GM12865 (cell line): ENCODE measurements around the gene BTBD16.

Experiments used
- DNase-seq: peaks from one replicate; pipeline ENCODE4 v3.0.0; 2010; ENCODE audit warnings: low read depth
- H3K4me3 ChIP-seq: 2 replicates; pipeline ENCODE4 v1.5.1; 2011; ENCODE audit warnings: mild to moderate bottlenecking, low read depth, low read length, control low read depth
- TF ChIP-seq, protein P1 (sequence below): IDR thresholded peaks from 2 replicates; pipeline ENCODE4 v1.5.1; 2011; ENCODE audit warnings: low read length, control low read depth, low read depth, inconsistent platforms; ENCODE audit not compliant: insufficient read depth; ENCODE audit errors: missing control alignments

Gene BTBD16

DNA sequence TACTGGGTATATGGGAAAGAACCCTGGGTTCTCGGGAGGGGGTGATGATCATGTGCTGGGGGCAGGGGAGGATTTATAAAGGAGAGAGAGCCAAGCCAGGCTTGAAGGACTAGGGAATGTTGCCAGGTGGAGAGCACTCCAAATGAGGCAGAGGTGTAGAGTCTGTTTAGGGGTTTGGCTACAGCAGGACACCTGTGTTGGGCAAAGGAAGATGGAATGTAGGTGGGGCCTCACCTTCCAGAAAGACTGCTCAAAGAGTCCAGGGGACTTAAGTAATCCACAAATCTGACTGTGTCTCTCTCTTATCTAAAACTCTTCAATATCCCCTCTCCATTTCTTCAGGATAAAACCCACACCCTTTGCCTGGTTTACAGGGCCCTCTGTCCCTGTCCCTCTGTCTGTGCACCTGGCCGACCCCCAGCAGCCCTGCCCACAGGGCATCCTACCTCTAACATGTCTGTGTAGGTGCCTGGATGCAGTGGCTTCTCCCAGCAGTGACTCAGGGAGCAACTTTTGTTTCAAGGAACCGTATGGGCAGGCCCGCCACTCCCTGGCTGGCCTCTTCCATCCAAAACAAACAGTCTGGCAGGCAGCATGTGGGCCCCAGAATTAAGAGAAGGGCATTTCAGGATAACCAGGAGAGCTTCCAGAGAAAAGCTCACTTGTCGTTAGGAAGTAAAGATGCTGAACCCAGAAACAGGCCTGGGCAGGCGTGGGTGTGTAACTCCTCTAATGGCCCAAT, 92.8 kb downstream of the BTBD16 start:
- no peak for DNase-seq
- TF ChIP-seq, protein P1, sequence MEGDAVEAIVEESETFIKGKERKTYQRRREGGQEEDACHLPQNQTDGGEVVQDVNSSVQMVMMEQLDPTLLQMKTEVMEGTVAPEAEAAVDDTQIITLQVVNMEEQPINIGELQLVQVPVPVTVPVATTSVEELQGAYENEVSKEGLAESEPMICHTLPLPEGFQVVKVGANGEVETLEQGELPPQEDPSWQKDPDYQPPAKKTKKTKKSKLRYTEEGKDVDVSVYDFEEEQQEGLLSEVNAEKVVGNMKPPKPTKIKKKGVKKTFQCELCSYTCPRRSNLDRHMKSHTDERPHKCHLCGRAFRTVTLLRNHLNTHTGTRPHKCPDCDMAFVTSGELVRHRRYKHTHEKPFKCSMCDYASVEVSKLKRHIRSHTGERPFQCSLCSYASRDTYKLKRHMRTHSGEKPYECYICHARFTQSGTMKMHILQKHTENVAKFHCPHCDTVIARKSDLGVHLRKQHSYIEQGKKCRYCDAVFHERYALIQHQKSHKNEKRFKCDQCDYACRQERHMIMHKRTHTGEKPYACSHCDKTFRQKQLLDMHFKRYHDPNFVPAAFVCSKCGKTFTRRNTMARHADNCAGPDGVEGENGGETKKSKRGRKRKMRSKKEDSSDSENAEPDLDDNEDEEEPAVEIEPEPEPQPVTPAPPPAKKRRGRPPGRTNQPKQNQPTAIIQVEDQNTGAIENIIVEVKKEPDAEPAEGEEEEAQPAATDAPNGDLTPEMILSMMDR = no peak
- H3K4me3 ChIP-seq = no peak overlapping the region

DNA sequence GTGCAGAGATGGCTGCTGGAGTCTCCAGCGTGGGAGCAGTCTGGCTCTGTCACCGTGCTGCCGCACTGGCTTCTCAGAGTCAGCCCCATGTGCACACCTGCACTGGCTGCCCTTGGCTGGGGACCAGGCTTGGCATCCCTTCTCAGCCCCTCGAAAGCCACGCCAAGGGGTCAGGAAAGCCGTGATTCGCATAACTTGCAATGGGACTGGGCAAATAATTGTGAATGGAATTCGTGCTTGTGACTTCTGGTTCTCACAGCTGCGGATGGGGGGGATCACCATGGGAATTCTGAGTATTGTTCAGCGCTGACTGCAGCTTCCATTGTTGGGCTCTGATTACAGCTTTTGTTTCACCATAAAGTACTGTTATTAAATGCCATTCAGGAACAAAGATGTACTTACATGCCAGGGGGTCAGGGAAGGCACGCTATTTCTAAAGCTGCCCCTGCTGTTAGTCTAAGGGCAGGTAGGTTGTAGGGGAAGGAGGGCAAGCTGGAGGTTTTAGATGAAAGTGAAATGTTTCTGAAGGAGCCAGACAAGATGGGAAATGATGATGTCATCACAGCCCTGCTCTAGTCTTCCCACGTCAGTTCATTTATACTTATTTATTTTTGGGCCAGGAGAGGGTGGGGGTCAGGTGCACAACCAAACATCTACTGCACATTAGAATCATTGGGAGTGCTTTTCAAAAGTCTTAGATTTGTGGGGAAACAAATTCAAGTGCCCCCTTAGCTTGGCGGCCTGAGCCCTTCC, 97.6 kb downstream of the BTBD16 start:
- H3K4me3 ChIP-seq = no peak overlapping the region
- DNase-seq = no peak
- TF ChIP-seq, protein P1 = no peak

DNA sequence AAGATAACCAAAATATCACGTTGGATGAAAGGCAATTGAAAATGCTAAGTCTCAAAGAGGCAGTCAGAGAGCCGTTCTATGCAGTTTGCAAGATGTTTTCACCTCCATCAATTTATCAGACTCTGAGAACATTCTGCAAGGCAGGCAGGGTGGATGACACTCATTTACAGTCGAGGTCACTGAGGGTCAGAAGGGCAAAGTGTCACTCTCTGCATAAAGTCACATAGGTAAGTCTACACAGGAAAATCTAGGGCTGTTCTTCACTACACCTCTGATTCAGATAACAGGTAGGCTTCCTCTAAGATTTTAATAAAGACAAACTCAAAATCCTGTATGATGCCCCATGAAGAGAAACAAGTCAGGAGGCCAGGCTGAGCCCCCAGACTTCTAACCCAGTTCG, 102.0 kb downstream of the BTBD16 start:
- no peak overlapping the region for H3K4me3 ChIP-seq
- TF ChIP-seq, protein P1 = no peak
- DNase-seq = no peak

DNA sequence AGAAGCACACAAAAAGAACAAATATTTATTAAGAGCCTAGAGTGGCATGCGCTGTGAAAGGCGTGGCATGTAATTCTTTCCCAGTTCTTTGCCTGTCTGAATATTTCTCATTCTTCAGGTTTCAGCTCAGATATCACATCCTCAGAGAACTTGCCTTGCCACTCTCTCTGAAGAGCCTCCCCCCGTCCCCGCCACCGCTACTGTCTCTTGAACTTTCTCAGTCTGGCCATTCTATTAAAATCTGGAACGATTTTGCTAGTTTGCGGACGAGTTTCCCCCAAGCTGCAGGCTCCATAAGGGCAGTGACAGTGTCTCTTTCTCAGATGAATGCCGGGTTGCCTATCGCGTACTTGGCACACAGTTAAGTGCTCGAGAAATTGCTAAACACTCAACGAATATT, 102.6 kb downstream of the BTBD16 start:
- TF ChIP-seq, protein P1 = no peak
- peak overlapping the region; percentile 2 for H3K4me3 ChIP-seq
- no peak for DNase-seq

DNA sequence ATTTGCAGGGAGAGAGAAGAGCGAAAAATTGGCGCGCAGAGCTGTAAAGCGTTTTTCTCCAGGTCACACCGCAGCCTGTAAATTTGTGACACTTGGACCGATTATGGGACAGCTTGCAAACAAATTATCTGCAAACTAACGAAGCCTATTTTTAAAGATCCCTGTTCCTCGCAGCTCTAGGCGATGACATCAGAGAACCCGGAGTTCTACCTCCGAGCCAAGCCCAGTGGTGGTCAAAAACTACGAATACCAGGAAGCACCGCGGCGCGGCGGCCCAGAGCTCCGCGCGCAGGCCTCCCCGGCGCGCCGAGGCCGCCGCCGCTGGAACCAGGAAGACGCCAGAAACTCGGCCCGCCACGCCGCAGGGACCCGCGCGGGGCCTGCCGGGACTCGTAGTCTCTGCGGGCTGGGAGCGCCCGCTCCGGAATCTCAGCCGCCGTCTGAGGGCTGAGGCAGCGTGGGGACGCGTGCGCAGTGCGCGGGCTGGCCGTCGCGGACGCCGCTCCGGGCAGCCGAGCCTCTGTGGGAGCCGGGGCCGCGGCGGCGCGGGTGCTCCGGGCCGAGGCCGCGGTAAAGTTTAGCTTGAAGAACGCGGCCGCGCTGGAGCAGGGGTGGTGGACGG, 103.3 kb downstream of the BTBD16 start, which contains the start of gene PLEKHA1:
Gene PLEKHA1 (plus strand): TSS at position 472 of the 622 bp plus-strand sequence. CDS start 18,493 bp downstream, outside the sequence.
- H3K4me3 ChIP-seq = peak within 1 kb of the TSS; percentile 37
- peak; percentile 93 for DNase-seq
- TF ChIP-seq, protein P1 = no peak

DNA sequence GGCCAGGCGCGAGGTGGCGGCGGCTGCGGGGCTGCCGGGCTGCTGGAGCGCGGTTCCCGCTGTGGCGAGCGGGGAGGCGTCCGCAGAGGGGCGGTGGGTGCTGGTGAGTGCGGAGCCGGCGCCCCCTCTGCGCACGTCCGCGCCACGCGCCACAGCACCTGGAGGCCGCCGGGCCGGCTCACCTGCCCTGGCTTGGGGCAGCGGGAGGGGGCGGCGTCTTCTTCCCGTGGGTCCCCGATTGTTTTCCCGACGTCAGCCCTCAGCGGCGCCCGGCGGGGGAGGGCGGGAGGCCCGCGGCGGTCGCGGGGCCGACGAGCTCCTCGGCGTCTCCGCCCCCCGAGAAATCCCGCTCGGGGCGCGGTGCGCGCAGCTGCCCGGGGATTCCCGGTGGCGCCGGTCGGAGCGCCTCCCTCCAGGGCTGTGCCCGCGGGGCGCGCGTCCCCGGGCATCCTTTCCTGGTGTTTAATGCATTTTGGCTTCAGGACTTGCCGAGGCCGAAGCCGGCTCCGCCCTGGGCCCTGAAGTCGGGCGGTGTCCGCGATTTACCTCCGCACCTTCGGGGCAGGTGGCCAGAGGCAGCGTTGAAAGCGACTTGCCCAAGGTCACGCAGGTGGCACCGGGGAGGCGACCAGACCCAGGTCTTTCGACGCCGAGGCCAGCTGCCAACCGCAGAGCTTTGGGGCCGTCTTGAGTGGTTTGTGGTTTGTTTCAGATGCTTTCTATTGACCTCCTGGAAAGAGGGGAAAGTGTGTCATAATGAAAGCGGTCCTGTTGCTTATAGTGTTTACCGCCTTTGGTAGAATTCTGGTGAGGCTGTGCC, 104.0 kb downstream of the BTBD16 start:
- TF ChIP-seq, protein P1 = no peak
- DNase-seq = peak; percentile 89

More for the DNA sequence above, 104.0 kb downstream of the BTBD16 start:
- peak overlapping the region; percentile 37 for H3K4me3 ChIP-seq
